Renal cortex interstitium (tissue), 11 donors: Measurements from ENCODE around the gene PUS3. TPM values are rescaled to one million over a fixed set of nuclear protein-coding genes. Genes with fewer than 3 reads are reported as not detected.
"Not testable (repeated sequence)": the region's sequence is repeated elsewhere in the genome, so short reads cannot be mapped to it uniquely, and the experiment has no call there.

Experiments
- DNase-seq, 11 donors: peaks; one replicate each; pipeline ENCODE4 v3.0.0-alpha.2; 2013; ENCODE audit warnings: low read depth in 9 of 11, low spot score in 4 of 11; ENCODE audit errors: extremely low read depth in 1 of 11
- polyA plus RNA-seq, 3 donors: library from polyadenylated mRNA; unstranded; fragments of 120-200 nt; gene quantifications; one replicate each; pipeline ENCODE4 v1.2.1, GENCODE V29; 2013; ENCODE audit not compliant: insufficient read length in 3 of 3

PUS3 gene
- polyA plus RNA-seq, 3 donors = 15.3 to 19.0 (median 17.5) TPM

DNA sequence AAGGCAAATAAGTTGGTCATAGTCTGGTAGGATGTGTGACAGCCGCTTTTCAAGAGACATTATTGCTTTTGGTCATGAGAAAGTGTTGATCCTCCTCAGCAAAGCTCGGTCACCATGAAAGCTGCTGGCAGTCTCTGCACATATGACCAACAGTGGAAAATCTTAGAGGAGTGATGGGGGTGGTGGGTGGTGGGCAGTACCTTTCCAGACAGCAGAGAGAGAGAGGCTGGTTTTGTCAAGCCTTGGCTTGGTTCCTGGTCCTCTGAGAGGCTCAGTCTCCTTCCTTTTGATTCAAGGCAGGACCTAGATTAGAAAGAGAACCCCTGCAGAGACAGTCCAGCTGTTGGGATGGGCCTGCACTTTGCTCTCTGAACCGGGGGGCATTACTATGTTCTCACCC, 22.8 kb upstream of the PUS3 start:
- DNase-seq = no peak

GRCh38 chr11:125925247-125925740, 22.3 kb upstream of the PUS3 start:
- no peak for DNase-seq

GRCh38 chr11:125924384-125925007, 21.5 kb upstream of the PUS3 start:
- DNase-seq = no peak

- DNase-seq = no peak
Observed at GRCh38 chr11:125923633-125924032, 20.6 kb upstream of the PUS3 start.

GRCh38 chr11:125923012-125923579, 20.1 kb upstream of the PUS3 start:
- DNase-seq = peak in 8 of 11 donors; percentile 50 to 74 (median 62)

GRCh38 chr11:125922156-125922555, 19.1 kb upstream of the PUS3 start:
- no peak for DNase-seq

- no peak for DNase-seq
Observed at GRCh38 chr11:125921042-125921441, 18.0 kb upstream of the PUS3 start.

DNA sequence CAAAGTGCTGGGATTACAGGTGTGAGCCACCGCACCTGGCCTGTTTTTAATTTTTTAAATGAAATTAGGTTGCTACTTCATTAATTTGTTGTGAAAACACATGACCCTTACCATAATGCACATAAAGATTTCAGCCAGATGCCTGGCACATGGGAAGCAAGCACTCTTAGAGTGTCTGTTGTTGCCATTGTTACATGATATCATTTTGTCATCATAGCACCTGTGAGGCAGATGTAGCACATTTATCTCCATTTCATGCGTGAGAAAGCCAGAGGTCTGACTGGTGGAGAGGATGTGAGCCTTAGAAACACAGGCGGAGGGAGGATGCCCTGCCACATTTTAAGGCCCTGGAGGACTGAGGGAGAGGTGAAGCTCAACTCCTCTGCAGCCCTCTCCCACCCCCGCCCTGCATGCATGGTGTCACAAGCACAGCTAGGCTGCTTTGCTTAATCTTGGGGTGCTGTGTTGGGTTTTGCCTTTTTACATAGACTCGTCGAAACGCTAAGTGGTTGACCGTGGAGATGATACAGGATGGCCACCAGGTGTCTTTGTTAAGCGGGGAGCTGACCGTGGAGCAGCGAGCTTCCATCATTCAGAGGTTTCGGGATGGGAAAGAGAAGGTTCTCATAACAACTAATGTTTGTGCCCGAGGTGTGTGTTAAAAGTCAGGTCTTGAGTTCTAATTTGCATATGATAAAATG, 15.3 kb upstream of the PUS3 start:
- DNase-seq = no peak

DNA sequence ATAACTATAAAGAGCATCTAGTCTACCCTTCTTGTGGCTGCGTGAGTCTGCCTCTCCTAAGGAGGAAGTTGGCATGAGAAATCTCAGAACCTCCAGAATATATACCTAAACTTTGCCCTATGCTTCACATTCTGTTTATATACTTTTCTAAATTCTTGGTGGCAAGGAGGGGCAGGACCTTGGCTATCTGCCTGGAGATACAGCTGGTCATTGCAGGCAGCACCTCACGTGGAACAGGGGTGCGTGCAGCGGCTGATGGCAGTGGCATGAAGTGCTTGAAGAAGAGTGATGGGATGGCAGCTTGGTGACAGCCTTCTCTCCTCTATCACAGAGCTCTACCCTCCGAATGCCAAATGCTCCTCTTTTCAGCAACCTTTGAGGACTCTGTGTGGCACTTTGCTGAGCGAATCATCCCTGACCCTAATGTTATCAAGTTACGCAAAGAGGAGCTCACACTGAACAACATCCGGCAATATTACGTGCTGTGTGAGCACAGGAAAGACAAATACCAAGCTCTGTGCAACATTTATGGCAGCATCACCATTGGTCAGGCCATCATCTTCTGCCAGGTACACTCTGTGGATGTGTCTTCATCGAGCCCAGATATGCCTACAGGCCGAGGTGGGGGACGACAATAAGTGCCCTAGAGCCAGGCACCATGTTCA, 13.8 kb upstream of the PUS3 start:
- DNase-seq = no peak

- DNase-seq = not testable (repeated sequence)
Observed at GRCh38 chr11:125914601-125915000, 11.6 kb upstream of the PUS3 start.

- no peak for DNase-seq
Observed at GRCh38 chr11:125910226-125910849, 7.3 kb upstream of the PUS3 start.

DNA sequence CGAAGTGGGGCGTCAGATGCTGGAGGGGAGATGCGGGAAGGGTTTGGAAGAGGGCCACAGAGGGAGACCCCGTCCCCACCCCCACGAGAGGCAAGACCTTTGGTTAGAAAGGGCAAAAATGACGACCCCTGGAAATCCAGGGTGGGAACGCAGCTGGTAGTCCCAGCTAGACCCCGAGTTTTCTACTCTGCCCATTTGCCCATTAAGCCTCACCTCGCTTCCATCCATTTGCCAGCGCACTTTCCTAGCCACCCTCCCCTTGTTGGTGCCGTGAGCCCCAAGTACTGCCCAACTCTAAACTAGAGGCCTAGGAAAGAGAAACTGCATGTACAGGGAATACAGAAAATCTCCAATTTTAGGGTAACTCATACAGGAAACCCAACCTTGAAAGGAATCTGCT, 1.7 kb upstream of the PUS3 start:
- DNase-seq = no peak

GRCh38 chr11:125903711-125904659, 979 bp upstream of the PUS3 start, which contains the start of gene DDX25:
DDX25 (plus strand) TSS chr11:125904508; CDS start chr11:125904518, 10 bp downstream.
- DNase-seq = peak in 2 of 11 donors; percentile 54

- DNase-seq = peak in 1 of 11 donors; percentile 4
Observed at GRCh38 chr11:125902277-125902926, 604 bp downstream of the PUS3 start.

GRCh38 chr11:125901872-125902271, 1.1 kb downstream of the PUS3 start:
- no peak for DNase-seq

- DNase-seq = no peak
Observed at GRCh38 chr11:125892994-125893393, 10.0 kb downstream of the PUS3 start.

GRCh38 chr11:125892071-125892470, 10.9 kb downstream of the PUS3 start:
- no peak for DNase-seq
